NCI-H2196 (cell line): ENCODE measurements around the gene RPLP2.

Source experiments
- DNase-seq: peaks from one replicate; lab custom pipeline; 2025; ENCODE audit not compliant: unreplicated experiment; lab: John Stamatoyannopoulos, UW

Gene RPLP2

GRCh38 chr11:846496-847098 is 36.8 kb downstream of the RPLP2 start:
- no peak for DNase-seq

- no peak for DNase-seq
These were observed 38.1 kb downstream of the RPLP2 start for GRCh38 chr11:847876-848275.

GRCh38 chr11:848380-848931 is 38.7 kb downstream of the RPLP2 start:
- peak; percentile 66 for DNase-seq

GRCh38 chr11:849104-849824 is 39.5 kb downstream of the RPLP2 start:
- DNase-seq: peak; percentile 51

GRCh38 chr11:849951-850774 is 40.4 kb downstream of the RPLP2 start:
- DNase-seq: peak; percentile 51

- DNase-seq: no peak
These were observed 41.3 kb downstream of the RPLP2 start for GRCh38 chr11:850775-851763.

- no peak for DNase-seq
These were observed 43.0 kb downstream of the RPLP2 start for GRCh38 chr11:852762-853161.

GRCh38 chr11:853682-854448 is 44.1 kb downstream of the RPLP2 start:
- no peak for DNase-seq

- no peak for DNase-seq
These were observed 45.0 kb downstream of the RPLP2 start for GRCh38 chr11:854601-855329.

- no peak for DNase-seq
These were observed 45.5 kb downstream of the RPLP2 start for GRCh38 chr11:855330-855674.

GRCh38 chr11:855796-856195 is 46.0 kb downstream of the RPLP2 start:
- DNase-seq: no peak

GRCh38 chr11:856397-856796 is 46.6 kb downstream of the RPLP2 start:
- DNase-seq: no peak

GRCh38 chr11:858053-858761 is 48.4 kb downstream of the RPLP2 start:
- no peak for DNase-seq

GRCh38 chr11:858762-859339 is 49.1 kb downstream of the RPLP2 start:
- DNase-seq: no peak

- peak; percentile 88 for DNase-seq
These were observed 49.8 kb downstream of the RPLP2 start for GRCh38 chr11:859394-860131.

- no peak for DNase-seq
These were observed 50.7 kb downstream of the RPLP2 start for GRCh38 chr11:860234-861104.

GRCh38 chr11:861105-861479 is 51.3 kb downstream of the RPLP2 start:
- DNase-seq: no peak
